SJCRH30 (cell line): ENCODE measurements around the gene STOML2. TPM values are rescaled to one million over a fixed set of nuclear protein-coding genes. Genes with fewer than 3 reads are reported as not detected.

Experiments
- DNase-seq, 2 experiments: peaks; one replicate each; pipeline ENCODE4 v3.0.0-alpha.2; 2015 to 2020
- H3K27ac ChIP-seq: fragments of 250-450 bp; sonication (Bioruptor Pico); 2 replicates; pipeline ENCODE4 v1.5.1; 2020; ENCODE audit warnings: mild to moderate bottlenecking, moderate library complexity
- H3K27me3 ChIP-seq: fragments of 250-450 bp; sonication (Bioruptor Pico); 2 replicates; pipeline ENCODE4 v1.5.1; 2020; ENCODE audit warnings: mild to moderate bottlenecking, moderate library complexity
- H3K36me3 ChIP-seq: fragments of 250-450 bp; sonication (Bioruptor Pico); 2 replicates; pipeline ENCODE4 v1.5.1; 2020; ENCODE audit warnings: mild to moderate bottlenecking, moderate library complexity
- H3K4me1 ChIP-seq: fragments of 250-450 bp; sonication (Bioruptor Pico); 2 replicates; pipeline ENCODE4 v1.5.1; 2020; ENCODE audit warnings: mild to moderate bottlenecking, moderate library complexity
- H3K4me3 ChIP-seq: fragments of 250-450 bp; sonication (Bioruptor Pico); 2 replicates; pipeline ENCODE4 v1.5.1; 2020; ENCODE audit warnings: mild to moderate bottlenecking, moderate library complexity
- H3K9me3 ChIP-seq: fragments of 250-450 bp; sonication (Bioruptor Pico); replicated peaks from 2 replicates; pipeline ENCODE4 v1.5.1; 2020; ENCODE audit warnings: mild to moderate bottlenecking, moderate library complexity
- total RNA-seq: library from RNA; depleted of rRNA; stranded (reverse); fragments of >200 nt; shearing (Covaris generic); gene quantifications from 2 replicates; pipeline ENCODE4 v1.2.3, GENCODE V29; 2014

Gene STOML2
- total RNA-seq, 1 experiment from 2014 or later = 147 TPM

DNA sequence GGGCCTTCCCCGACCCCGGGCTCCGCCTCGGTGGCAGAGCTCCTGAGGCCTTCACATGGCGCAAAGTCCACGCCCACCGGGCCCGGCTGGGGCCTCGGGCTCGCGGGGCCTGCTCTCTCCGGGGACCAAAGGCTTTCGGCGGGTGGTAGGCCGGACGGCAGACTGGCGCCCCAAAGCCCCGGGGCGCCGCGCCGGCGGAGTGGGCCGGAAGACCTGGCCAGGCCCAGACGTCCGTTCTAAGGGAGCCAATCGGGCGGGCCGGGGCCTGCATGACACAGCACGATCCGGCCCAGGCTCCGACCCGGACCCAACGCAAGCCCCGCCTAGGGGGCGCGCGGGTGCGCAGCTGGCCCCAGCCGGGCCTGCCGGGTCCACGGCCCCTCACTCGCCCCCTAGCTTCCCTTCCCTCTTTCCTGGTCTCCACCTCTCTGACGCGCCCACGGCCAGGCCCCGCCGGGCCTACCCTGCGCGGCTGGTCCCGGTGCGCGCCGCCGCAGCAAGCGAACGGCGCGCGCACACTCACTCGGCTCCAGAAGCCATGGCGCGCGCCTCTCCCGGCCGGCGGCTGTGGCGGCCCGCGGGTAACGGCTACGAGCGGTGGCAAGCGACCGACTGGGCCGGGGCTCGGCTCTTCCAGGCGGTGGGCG lies 31.0 kb downstream of the STOML2 start:
- H3K4me1 ChIP-seq = no peaks in the 10 kb centered on the region; the same call in 1 of the 2 replicates
- H3K36me3 ChIP-seq = peaks cover 51% of the 10 kb centered on the region
- peak; percentile 76 to 78 for DNase-seq
- H3K9me3 ChIP-seq = no peaks in the 10 kb centered on the region
- no peaks in the 10 kb centered on the region for H3K27me3 ChIP-seq
- peak overlapping the region; percentile 80 for H3K4me3 ChIP-seq
- H3K27ac ChIP-seq = peak overlapping the region; percentile 88

DNA sequence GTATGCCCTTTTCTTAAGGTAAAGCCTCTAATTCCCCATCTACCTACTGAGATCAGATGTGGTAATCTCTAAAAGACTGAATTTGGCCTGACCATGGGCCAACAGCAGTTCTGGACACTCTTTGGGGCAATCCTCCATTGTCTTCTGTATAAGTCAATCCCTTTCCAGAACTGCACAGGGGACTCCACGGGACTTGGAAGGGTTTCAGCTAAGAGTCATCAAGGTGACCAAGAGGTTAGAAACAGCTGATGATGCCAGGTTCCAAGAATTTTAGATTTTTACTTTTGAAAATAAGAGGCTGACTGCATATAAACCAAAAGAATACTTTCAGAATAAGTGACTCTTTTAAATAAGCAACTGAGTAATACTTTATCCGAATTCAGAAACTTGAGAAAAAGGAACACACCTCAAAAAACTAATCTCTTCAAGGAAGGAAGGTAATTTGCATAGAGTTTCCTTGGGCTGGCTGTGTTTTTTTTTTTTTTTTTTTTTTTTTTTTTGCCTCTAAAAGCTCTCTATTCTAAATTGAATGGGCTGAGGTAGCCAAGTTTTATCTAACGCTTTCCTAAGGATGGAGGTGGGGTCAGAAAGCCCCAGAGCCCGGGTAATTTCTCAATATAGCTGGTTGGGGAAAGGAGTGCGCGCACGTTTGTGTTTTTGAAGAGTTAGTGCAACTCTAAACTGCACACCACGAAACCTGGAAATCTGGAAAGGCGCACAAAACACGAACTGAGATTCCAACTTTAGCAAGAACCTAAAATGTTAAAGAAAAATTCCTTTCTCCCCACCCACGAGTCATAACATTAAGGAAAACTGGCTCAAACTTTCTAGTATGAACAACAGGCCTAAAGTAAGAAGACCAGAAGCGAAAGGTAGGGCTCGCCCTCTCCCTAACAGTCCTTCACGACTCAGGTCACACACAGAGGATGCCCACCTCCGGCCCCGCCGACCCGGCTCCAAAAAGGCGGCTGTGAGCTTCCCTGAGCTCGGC lies 31.8 kb downstream of the STOML2 start:
- Histone ChIP-seq H3K4me3 (peak overlapping the region; percentile 80), H3K9me3 (no peaks in the 10 kb centered on the region), H3K36me3 (peaks cover 49% of the 10 kb centered on the region), H3K4me1 (no peaks in the 10 kb centered on the region; the same call in 1 of the 2 replicates), H3K27me3 (no peaks in the 10 kb centered on the region), H3K27ac (peak overlapping the region; percentile 88)
- DNase-seq = no peak

DNA sequence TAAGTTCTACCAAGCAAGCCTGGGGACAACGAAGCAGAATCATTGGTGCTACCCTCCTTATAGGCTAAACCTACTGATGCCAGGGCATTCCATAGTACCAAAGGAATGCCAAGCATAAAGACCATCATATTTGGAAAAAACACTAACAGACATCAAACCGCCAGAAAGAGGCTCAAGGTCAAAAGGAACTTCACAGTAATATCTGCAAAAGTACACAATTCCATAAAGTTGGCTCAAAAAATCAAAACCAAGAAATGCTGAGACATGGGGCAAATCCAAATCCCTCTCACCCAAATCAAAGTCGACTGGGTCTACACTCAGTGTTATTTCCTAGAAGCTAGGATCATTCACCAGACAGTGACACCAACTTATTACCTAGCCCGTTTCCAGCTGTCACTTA lies 33.9 kb downstream of the STOML2 start:
- Histone ChIP-seq H3K27me3 (no peaks in the 10 kb centered on the region), H3K4me1 (no peaks in the 10 kb centered on the region; the same call in 1 of the 2 replicates), H3K36me3 (peaks cover 61% of the 10 kb centered on the region), H3K9me3 (no peaks in the 10 kb centered on the region), H3K27ac (no peak overlapping the region), H3K4me3 (no peak overlapping the region)
- no peak for DNase-seq

DNA sequence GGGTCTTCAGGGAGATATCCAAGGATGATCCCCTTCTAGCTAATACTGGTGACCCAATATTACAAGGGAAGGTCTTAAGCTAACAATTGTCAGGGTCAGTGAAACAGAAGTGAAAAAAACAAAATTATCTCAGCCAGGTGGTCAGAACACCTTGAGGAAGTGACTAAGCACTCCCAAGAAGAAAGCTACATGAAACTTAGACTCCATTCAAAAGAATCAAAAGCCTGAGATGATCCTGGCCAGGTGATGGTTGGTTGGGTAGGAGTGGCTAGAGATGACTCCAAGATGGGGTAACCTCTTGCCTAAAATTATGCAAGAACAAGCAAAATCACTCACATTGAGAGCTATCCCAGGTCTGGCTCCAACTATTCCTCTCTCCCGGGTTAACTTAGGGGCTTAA lies 35.9 kb downstream of the STOML2 start:
- no peak overlapping the region for H3K27ac ChIP-seq
- H3K36me3 ChIP-seq = peaks cover 72% of the 10 kb centered on the region
- no peak overlapping the region for H3K4me3 ChIP-seq
- H3K9me3 ChIP-seq = no peaks in the 10 kb centered on the region
- no peaks in the 10 kb centered on the region; the same call in 1 of the 2 replicates for H3K4me1 ChIP-seq
- H3K27me3 ChIP-seq = no peaks in the 10 kb centered on the region
- DNase-seq = no peak

DNA sequence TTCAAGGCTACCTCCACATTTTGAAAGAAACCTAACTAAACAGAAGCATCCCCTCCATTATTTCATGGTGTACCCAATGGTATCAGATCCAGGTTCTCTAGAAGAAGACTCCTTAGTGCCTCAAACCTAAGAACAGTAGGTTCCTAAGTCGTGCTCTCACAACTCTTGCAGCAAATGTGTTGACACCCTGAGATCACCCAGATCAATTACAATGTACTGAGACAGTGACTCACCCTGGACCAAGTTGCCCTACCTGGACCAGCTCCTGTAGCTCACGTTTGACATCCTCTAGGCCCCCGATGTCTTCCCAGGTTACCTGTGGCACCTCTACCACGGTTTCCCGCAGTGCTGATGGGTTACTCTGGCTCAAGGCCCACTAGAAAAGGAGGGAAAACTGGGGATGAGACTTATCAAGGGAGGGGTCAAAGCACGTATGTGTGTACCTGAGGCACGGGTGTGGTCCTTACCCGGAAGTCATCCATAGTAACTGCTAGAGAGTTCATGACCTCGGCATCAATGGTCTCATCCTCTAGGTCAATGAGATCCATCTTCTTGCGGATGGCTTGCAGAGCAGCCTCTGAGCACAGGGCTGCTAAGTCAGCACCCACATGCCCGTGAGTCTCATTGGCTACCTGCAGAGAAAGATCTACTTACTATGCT lies 42.3 kb downstream of the STOML2 start:
- no peaks in the 10 kb centered on the region for H3K27me3 ChIP-seq
- peaks cover 99% of the 10 kb centered on the region for H3K36me3 ChIP-seq
- H3K9me3 ChIP-seq = no peaks in the 10 kb centered on the region
- H3K4me1 ChIP-seq = no peaks in the 10 kb centered on the region
- no peak overlapping the region for H3K4me3 ChIP-seq
- DNase-seq = no peak
- no peak overlapping the region for H3K27ac ChIP-seq

DNA sequence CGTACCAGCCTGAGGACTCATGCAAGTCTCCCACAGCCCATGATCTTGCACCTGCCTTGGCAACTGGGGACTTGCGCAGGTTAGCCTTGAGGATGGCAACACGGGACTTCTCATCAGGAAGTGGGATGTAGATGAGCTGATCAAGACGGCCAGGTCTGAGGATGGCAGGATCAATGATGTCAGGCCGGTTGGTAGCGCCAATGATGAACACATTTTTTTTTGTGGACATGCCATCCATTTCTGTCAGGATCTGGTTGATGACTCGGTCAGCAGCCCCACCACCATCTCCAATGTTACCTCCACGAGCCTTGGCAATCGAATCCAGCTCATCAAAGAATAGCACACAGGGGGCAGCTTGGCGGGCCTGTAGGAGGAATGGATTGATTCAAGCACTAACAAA lies 43.5 kb downstream of the STOML2 start:
- no peaks in the 10 kb centered on the region for H3K9me3 ChIP-seq
- H3K27me3 ChIP-seq = no peaks in the 10 kb centered on the region
- H3K27ac ChIP-seq = no peak overlapping the region
- DNase-seq = no peak
- no peak overlapping the region for H3K4me3 ChIP-seq
- H3K4me1 ChIP-seq = no peaks in the 10 kb centered on the region; the same call in 1 of the 2 replicates
- peaks cover 97% of the 10 kb centered on the region for H3K36me3 ChIP-seq

DNA sequence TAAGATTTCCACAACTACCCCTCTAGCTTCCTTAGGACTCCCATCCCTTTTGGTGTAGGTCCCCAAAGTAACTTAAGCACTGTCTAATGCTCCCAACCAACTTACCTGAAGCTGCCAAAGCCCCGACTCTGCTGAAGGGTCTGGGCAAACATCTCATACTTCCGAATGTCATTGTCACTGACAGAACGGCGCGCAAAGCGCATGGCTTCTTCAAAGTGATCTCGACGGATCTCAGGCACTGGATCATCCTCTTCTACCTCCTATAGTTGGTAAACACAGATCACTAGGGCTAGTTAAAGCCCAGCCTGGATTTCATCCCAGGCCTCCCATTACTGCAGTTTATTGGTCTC lies 45.7 kb downstream of the STOML2 start:
- Histone ChIP-seq H3K27me3 (no peaks in the 10 kb centered on the region), H3K36me3 (peaks cover 89% of the 10 kb centered on the region), H3K4me1 (no peaks in the 10 kb centered on the region; the same call in 1 of the 2 replicates), H3K9me3 (no peaks in the 10 kb centered on the region), H3K27ac (no peak overlapping the region), H3K4me3 (no peak overlapping the region)
- no peak for DNase-seq

DNA sequence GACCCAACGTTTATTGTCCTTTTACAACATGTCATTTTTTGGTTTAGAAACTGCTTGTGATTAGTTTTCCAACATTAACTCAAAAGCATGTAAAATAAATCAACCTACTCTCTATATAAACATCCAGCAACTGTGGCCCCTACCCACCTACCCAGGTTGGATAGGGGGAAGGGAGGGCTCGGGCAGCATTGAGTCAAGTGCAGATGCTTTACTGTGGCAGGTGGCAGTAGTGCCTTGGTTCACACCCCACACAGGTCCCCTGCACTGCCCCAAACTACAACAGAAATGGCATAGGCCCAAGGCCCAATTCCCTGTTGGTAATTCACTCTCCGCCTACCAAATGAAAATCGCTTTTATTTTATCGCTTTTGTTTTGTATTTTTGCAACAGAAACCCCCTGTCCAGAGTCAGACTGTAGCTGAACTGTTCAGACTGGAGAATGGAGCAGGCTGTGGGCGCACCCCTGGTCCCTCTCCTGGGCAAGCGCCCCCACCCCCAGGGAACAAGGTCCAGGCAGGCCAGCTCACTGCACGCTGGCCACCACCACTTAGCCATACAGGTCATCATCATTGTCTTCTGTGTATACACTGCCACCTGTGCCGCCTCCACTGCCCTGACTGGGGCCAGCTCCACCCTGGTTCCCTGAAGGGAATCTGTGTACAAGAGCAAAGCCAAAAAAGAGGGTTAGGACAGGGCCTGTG lies 46.2 kb downstream of the STOML2 start:
- peaks cover 86% of the 10 kb centered on the region for H3K36me3 ChIP-seq
- no peak overlapping the region for H3K27ac ChIP-seq
- DNase-seq = no peak
- H3K27me3 ChIP-seq = no peaks in the 10 kb centered on the region
- no peak overlapping the region for H3K4me3 ChIP-seq
- no peaks in the 10 kb centered on the region; the same call in 1 of the 2 replicates for H3K4me1 ChIP-seq
- no peaks in the 10 kb centered on the region for H3K9me3 ChIP-seq

DNA sequence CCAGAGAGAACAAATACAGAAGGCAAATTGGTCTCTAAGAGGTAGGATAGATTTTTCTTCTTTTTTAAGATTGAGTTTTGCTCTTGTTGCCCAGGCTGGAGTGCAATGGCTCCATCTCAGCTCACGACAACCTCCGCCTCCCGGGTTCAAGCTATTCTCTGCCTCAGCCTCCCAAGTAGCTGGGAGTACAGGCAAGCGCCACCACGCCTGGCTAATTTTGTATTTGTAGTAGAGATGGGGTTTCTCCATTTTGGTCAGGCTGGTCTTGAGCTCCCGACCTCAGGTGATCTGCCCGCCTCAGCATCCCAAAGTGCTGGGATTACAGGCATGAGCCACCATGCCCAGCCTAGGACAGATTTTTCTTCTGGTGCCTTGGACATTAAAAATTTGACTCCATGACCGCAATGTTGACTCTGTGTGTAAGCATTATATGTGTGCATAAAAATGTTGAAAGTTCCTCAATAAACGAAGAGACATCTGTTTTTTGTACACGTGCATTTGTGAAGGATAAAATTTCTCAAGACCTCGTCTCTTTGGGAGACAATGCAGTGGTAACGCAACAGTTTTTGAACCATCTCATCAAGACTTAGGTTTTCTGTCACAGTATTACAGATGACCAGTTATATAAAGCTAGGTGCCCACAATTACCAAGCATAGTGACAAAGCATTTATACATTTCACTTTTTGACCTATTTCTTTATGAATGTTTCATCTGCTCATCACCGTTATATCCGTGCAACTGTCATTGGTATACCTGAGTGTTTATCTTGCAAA lies 47.9 kb downstream of the STOML2 start:
- DNase-seq = no peak
- no peak overlapping the region for H3K4me3 ChIP-seq
- H3K4me1 ChIP-seq = no peaks in the 10 kb centered on the region; the same call in 1 of the 2 replicates
- no peaks in the 10 kb centered on the region for H3K9me3 ChIP-seq
- H3K27me3 ChIP-seq = no peaks in the 10 kb centered on the region
- H3K36me3 ChIP-seq = peaks cover 76% of the 10 kb centered on the region
- H3K27ac ChIP-seq = no peak overlapping the region

DNA sequence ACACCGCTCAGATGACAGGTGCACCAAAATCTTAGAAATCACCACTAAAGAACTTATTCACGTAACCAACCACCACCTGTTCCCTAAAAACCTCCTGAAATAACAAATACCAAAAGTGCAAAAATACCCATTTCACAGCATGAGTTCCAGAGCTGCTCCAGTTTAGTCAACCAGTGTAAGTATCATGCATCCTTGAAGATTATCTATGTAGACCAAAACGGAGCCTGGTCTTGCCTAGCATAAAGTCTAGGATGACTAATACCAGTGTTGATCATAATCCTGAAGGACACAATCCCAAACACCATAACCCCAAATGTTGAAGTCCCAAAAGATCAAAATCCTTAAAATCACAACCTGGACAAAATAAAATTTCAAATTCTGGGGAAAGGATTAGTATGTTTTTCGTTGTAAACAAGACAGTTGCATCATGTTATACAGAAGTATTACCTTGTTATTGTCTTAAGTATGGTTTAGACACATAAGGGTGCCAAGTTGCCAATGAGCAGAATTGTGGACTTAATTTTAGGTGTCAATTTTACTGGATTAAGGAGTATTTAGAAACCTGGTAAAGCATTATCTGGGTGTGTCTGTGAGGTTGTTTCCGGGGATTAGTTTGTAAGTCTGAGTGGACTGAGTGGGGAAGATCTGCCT lies 48.6 kb downstream of the STOML2 start:
- no peak overlapping the region for H3K27ac ChIP-seq
- no peaks in the 10 kb centered on the region for H3K9me3 ChIP-seq
- no peaks in the 10 kb centered on the region; the same call in 1 of the 2 replicates for H3K4me1 ChIP-seq
- no peak overlapping the region for H3K4me3 ChIP-seq
- no peaks in the 10 kb centered on the region for H3K27me3 ChIP-seq
- no peak for DNase-seq
- peaks cover 68% of the 10 kb centered on the region for H3K36me3 ChIP-seq

DNA sequence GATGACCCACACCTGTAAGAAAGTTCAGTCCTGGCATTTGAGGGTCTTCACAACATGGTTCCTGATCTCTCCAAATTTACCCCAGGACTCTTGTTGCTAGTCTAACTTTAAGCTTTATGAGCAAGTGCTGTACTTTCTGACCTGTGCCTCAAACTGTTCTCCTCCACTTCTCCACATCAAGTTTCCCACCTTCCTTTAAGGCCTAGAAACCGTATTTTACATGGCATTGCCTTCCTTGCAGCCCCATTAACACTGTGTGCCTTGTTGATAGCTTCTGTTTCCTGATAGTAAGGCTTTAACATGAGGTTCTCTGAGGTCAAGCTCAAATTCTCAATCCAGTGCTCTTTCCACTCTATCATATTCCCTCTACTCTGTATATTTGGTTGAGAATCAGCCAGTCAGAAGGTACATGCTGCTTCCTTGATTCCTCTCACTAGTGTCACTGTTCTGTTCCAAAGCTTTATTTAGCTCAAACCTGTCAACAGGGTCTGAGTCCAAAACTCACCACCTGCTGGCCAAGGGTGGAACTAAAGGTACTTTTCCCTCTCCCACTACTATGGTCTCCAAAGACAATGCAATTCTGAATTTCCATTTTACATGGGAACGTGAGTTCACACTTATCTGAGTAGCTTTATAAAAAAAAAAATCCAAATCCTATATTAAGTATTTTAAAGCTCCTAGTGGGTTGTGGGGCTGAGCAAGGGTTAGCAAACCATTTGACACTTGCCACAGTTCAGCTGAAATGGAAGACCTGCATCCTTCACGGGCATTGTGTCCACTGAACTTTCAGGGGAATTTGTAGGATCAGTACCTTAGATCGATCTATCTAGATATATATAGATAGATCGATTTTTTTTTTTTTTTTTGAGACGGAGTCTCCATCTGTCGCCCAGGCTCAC lies 51.6 kb downstream of the STOML2 start:
- peak; percentile 25 to 65 for DNase-seq
- H3K27ac ChIP-seq = no peak overlapping the region
- no peaks in the 10 kb centered on the region; the same call in 1 of the 2 replicates for H3K4me1 ChIP-seq
- no peak overlapping the region for H3K4me3 ChIP-seq
- H3K9me3 ChIP-seq = no peaks in the 10 kb centered on the region
- peaks cover 40% of the 10 kb centered on the region for H3K36me3 ChIP-seq
- H3K27me3 ChIP-seq = no peaks in the 10 kb centered on the region
